GM23248 (cell line): ENCODE results near the gene ARFIP1. TPM values are rescaled to one million over a fixed set of nuclear protein-coding genes. Genes with fewer than 3 reads are reported as not detected.
A peak's percentile ranks its signal among the peaks of the same experiment; 100 is the strongest.

ENCODE experiments used
- DNase-seq: peaks from one replicate; pipeline ENCODE4 v3.0.0-alpha.2; 2015
- H2AFZ ChIP-seq: fragments of 200-600 bp; sonication (generic); 2 replicates; pipeline ENCODE4 v1.6.1; 2016; ENCODE audit warnings: antibody characterized with exemption
- H3F3A ChIP-seq: fragments of 200-600 bp; sonication (generic); 2 replicates; pipeline ENCODE4 v1.6.1; 2016; ENCODE audit warnings: mild to moderate bottlenecking, antibody characterized with exemption, mixed run types; ENCODE audit not compliant: insufficient read depth
- H3K27ac ChIP-seq: fragments of 200-600 bp; sonication (generic); 2 replicates; pipeline ENCODE4 v1.5.1; 2016; ENCODE audit warnings: mild to moderate bottlenecking
- H3K27me3 ChIP-seq: fragments of 200-600 bp; sonication (generic); replicated peaks from 2 replicates; pipeline ENCODE4 v1.6.1; 2016; ENCODE audit warnings: mild to moderate bottlenecking; ENCODE audit not compliant: insufficient read depth
- H3K36me3 ChIP-seq: fragments of 200-600 bp; sonication (generic); 2 replicates; pipeline ENCODE4 v1.6.1; 2016; ENCODE audit warnings: low read depth, mild to moderate bottlenecking
- H3K4me1 ChIP-seq: fragments of 200-600 bp; sonication (generic); 2 replicates; pipeline ENCODE4 v1.6.1; 2016; ENCODE audit warnings: mild to moderate bottlenecking; ENCODE audit not compliant: insufficient read depth
- H3K4me2 ChIP-seq: fragments of 200-600 bp; sonication (generic); one replicate; pipeline ENCODE4 v1.6.1; 2016; ENCODE audit warnings: mild to moderate bottlenecking; ENCODE audit not compliant: unreplicated experiment
- H3K4me3 ChIP-seq: fragments of 200-600 bp; sonication (generic); 2 replicates; pipeline ENCODE4 v1.5.1; 2016; ENCODE audit warnings: mild to moderate bottlenecking
- H3K79me2 ChIP-seq: fragments of 200-600 bp; sonication (generic); 2 replicates; pipeline ENCODE4 v1.6.1; 2016; ENCODE audit warnings: mild to moderate bottlenecking; ENCODE audit not compliant: insufficient read depth
- H3K9ac ChIP-seq: fragments of 200-600 bp; sonication (generic); 2 replicates; pipeline ENCODE4 v1.6.1; 2016; ENCODE audit warnings: mild to moderate bottlenecking
- H3K9me2 ChIP-seq: fragments of 200-600 bp; sonication (generic); 2 replicates; pipeline ENCODE4 v1.6.1; 2016; ENCODE audit warnings: mixed run types, mild to moderate bottlenecking, moderate library complexity; ENCODE audit not compliant: insufficient read depth
- H3K9me3 ChIP-seq: fragments of 200-600 bp; sonication (generic); one replicate; pipeline ENCODE4 v1.6.1; 2017; ENCODE audit warnings: low read depth
- H4K20me1 ChIP-seq: fragments of 200-600 bp; sonication (generic); 2 replicates; pipeline ENCODE4 v1.6.0; 2016; ENCODE audit not compliant: insufficient read depth
- EZH2 ChIP-seq: fragments of 200-600 bp; sonication (generic); IDR thresholded peaks from 2 replicates; pipeline ENCODE4 v1.6.1; 2018; ENCODE audit warnings: antibody characterized with exemption, mild to moderate bottlenecking; ENCODE audit not compliant: insufficient read depth, poor library complexity, severe bottlenecking
- EZH2phosphoT487 ChIP-seq: fragments of 200-600 bp; sonication (generic); IDR thresholded peaks from 2 replicates; pipeline ENCODE4 v1.6.1; 2018; ENCODE audit warnings: antibody characterized with exemption, moderate library complexity, mild to moderate bottlenecking, low read depth; ENCODE audit not compliant: insufficient read depth
- WGBS, 2 experiments: methylation state at CpG; one replicate each; pipeline ENCODE4 v1.1.6; 2015 to 2017; ENCODE audit warnings: low lambda C conversion rate in 2 of 2, low coverage in 1 of 2; ENCODE audit errors: missing lambda C conversion rate in 2 of 2; 5-methylcytosine and 5-hydroxymethylcytosine counted together
- in situ Hi-C: fragments of 300-500 bp; cut with MboI; formaldehyde crosslinking; loops from 2 replicates; pipeline ENCODE4 v1.15.0; 2020
- polyA plus RNA-seq: library from polyadenylated mRNA; unstranded; fragments of >200 nt; fragmentation: Nextera tagmentation; extraction: Ambion mirVana; gene quantifications from 2 replicates; pipeline ENCODE4 v1.2.1, GENCODE V29; 2016
- total RNA-seq: library from RNA; depleted of rRNA; stranded (reverse); fragments of >200 nt; shearing (Covaris generic); gene quantifications from 2 replicates; pipeline ENCODE4 v1.2.3, GENCODE V29; 2014; rRNA removed

Gene ARFIP1
- total RNA-seq (61.4 and 69.3 TPM in 2 replicates), polyA plus RNA-seq (39.9 and 40.7 TPM in 2 replicates)

GRCh38 chr4:152779513-152780266 lies at the start of gene ARFIP1, which contains the start of gene TIGD4:
TSS of gene ARFIP1 (plus strand) at chr4:152779954. CDS start at chr4:152829634, 49,680 bp downstream.
TSS of gene TIGD4 (minus strand) at chr4:152779730. CDS start at chr4:152771004, 8,726 bp downstream.
- H3F3A ChIP-seq, result peaks cover 14% of the 10 kb centered on the region
- no peaks in the 10 kb centered on the region for H3K9me2 ChIP-seq
- H3K27me3 ChIP-seq, result no peaks in the 10 kb centered on the region
- 0 to 2% methylated on average over 44 to 55 of the region's 55 CpGs for WGBS, 2 experiments
- peaks cover 43% of the 10 kb centered on the region for H3K79me2 ChIP-seq
- peak within 1 kb of the TSS; percentile 92 for H3K27ac ChIP-seq
- H3K9me3 ChIP-seq, result no peaks in the 10 kb centered on the region
- H2AFZ ChIP-seq, result peak within 1 kb of the TSS; percentile 99
- peak within 1 kb of the TSS; percentile 84 for H3K4me2 ChIP-seq
- peak within 1 kb of the TSS; percentile 91 for H3K4me3 ChIP-seq
- H3K9ac ChIP-seq, result peak within 1 kb of the TSS; percentile 92
- H4K20me1 ChIP-seq, result no peaks in the 10 kb centered on the region
- peaks cover 21% of the 10 kb centered on the region for H3K4me1 ChIP-seq
- in situ Hi-C loops, result no loop called here
- TF ChIP-seq EZH2 (no peak), EZH2phosphoT487 (no peak)
- no peaks in the 10 kb centered on the region for H3K36me3 ChIP-seq
- peak; percentile 99 for DNase-seq

GRCh38 chr4:152731997-152732396 lies 47.8 kb upstream of the ARFIP1 start:
- Histone ChIP-seq H3K9ac (no peak overlapping the region), H3K4me3 (no peak overlapping the region), H3K4me1 (peaks cover 4% of the 10 kb centered on the region; the same call in 1 of the 2 replicates), H3K27me3 (no peaks in the 10 kb centered on the region), H3K36me3 (no peaks in the 10 kb centered on the region), H3F3A (peaks cover 5% of the 10 kb centered on the region; the same call in 1 of the 2 replicates), H3K4me2 (no peak overlapping the region), H3K79me2 (no peaks in the 10 kb centered on the region), H4K20me1 (no peaks in the 10 kb centered on the region), H3K9me2 (no peaks in the 10 kb centered on the region), H3K9me3 (no peaks in the 10 kb centered on the region), H2AFZ (no peak overlapping the region), H3K27ac (no peak overlapping the region)
- WGBS, 2 experiments, result 100% methylated on average over 2 of the region's 2 CpGs
- in situ Hi-C loops, result no loop called here
- no peak for TF ChIP-seq EZH2phosphoT487
- no peak for DNase-seq

GRCh38 chr4:152734015-152734698 lies 45.6 kb upstream of the ARFIP1 start:
- Histone ChIP-seq H3K9me2 (no peaks in the 10 kb centered on the region), H3F3A (peaks cover 12% of the 10 kb centered on the region), H3K27ac (no peak overlapping the region), H3K4me2 (no peak overlapping the region), H3K79me2 (no peaks in the 10 kb centered on the region), H3K27me3 (no peaks in the 10 kb centered on the region), H3K9me3 (no peaks in the 10 kb centered on the region), H2AFZ (no peak overlapping the region), H3K36me3 (no peaks in the 10 kb centered on the region), H3K4me1 (peaks cover 7% of the 10 kb centered on the region; the same call in 1 of the 2 replicates), H4K20me1 (no peaks in the 10 kb centered on the region), H3K9ac (no peak overlapping the region), H3K4me3 (no peak overlapping the region)
- in situ Hi-C loops, result no loop called here
- TF ChIP-seq EZH2phosphoT487 (no peak), EZH2 (no peak)
- 71 to 84% methylated on average over 5 of the region's 5 CpGs for WGBS, 2 experiments
- peak; percentile 8 for DNase-seq

- peaks cover 6% of the 10 kb centered on the region; the same call in 1 of the 2 replicates for H3K4me1 ChIP-seq
- in situ Hi-C loops, result no loop called here
- no peak overlapping the region for H3K4me2 ChIP-seq
- no peak for DNase-seq
- no peak overlapping the region for H3K9ac ChIP-seq
- TF ChIP-seq EZH2phosphoT487, result no peak
- H3F3A ChIP-seq, result peaks cover 16% of the 10 kb centered on the region; the same call in 1 of the 2 replicates
- H3K4me3 ChIP-seq, result no peak overlapping the region
- no peaks in the 10 kb centered on the region for H3K36me3 ChIP-seq
- no peaks in the 10 kb centered on the region for H3K9me3 ChIP-seq
- no peaks in the 10 kb centered on the region for H3K27me3 ChIP-seq
- no peaks in the 10 kb centered on the region for H4K20me1 ChIP-seq
- H2AFZ ChIP-seq, result no peak overlapping the region
- H3K27ac ChIP-seq, result no peak overlapping the region
- H3K79me2 ChIP-seq, result no peaks in the 10 kb centered on the region
- 65 to 77% methylated on average over 3 of the region's 3 CpGs for whole genome bisulfite sequencing, 2 experiments
- H3K9me2 ChIP-seq, result no peaks in the 10 kb centered on the region
These were observed 45.1 kb upstream of the ARFIP1 start for GRCh38 chr4:152734699-152735050.
